SW480 (cell line): ENCODE data around the gene TOMM22.

ENCODE experiments used
- DNase-seq: peaks from one replicate; pipeline ENCODE4 v3.0.0-alpha.2; 2016; ENCODE audit warnings: low spot score

TOMM22 gene

GRCh38 chr22:38733724-38734381 lies 52.1 kb downstream of the TOMM22 start:
- no peak for DNase-seq

GRCh38 chr22:38734421-38735100 lies 52.8 kb downstream of the TOMM22 start:
- no peak for DNase-seq
